ENCODE results near the gene NHEJ1. TPM values are rescaled to one million over a fixed set of nuclear protein-coding genes. Genes with fewer than 3 reads are reported as not detected.

The NHEJ1 gene
- polyA plus RNA-seq, 1 experiment = 24.1 TPM

GRCh38 chr2:219056176-219056895 is 104.3 kb downstream of the NHEJ1 start:
- DNase-seq (ENCODE audit: low read depth) = no peak
- H3K4me3 ChIP-seq (ENCODE audit: low read depth, low read length) = no peak overlapping the region
- no peak for TF ChIP-seq CTCF (IDR thresholded peaks at IDR 0.05; ENCODE audit: insufficient read depth, low read depth, low read length)
- peaks cover 48% of the 10 kb centered on the region for H3K27me3 ChIP-seq (ENCODE audit: control insufficient read depth, insufficient read depth, low read length)
- no peaks in the 10 kb centered on the region for H3K36me3 ChIP-seq (ENCODE audit: control insufficient read depth, insufficient read depth, low read length)
- ChIA-PET POLR2A (no interaction called here), CTCF (interaction anchor here (1.3 to 13.7 kb wide), 6 partner anchors 10 to 97 kb away, joined by 3 to 211 read pairs (median 84); partner anchors contain the start of gene NHEJ1)

GRCh38 chr2:219054956-219055903 is 105.4 kb downstream of the NHEJ1 start:
- no peak for DNase-seq (ENCODE audit: low read depth)
- peaks cover 44% of the 10 kb centered on the region for H3K27me3 ChIP-seq (ENCODE audit: control insufficient read depth, insufficient read depth, low read length)
- TF ChIP-seq CTCF (IDR thresholded peaks at IDR 0.05; ENCODE audit: insufficient read depth, low read depth, low read length) = no peak
- no peaks in the 10 kb centered on the region for H3K36me3 ChIP-seq (ENCODE audit: control insufficient read depth, insufficient read depth, low read length)
- H3K4me3 ChIP-seq (ENCODE audit: low read depth, low read length) = no peak overlapping the region
- ChIA-PET CTCF (interaction anchor here (1.1 to 13.7 kb wide), 6 partner anchors 9 to 98 kb away, joined by 4 to 211 read pairs (median 84); partner anchors contain the start of gene NHEJ1), POLR2A (no interaction called here)

DNA sequence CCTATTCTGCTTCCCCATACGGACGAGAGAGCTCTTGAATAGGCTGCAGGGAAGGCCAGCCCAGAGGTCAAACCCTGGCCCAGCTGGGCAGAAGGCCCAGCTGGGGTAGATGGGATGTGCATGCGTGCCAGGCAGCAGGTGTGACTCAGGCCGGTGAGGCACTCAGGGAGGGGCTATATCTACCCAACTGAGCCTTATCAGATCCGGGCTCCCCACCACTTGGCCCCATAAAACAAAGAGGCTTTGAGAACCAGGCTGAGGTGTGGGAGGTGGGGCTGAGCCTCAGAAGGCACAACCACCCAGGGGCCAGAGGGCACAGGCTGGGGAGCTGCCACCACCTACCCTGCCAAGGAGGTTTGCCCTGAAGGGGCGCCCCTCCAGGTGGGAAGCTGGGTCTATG is 111.3 kb downstream of the NHEJ1 start:
- ChIA-PET CTCF (interaction anchor here (1.3 to 2.3 kb wide), 3 partner anchors 9 to 105 kb away, joined by 6 to 13 read pairs (median 6); no protein-coding TSS in a partner anchor), POLR2A (no interaction called here)
- H3K4me3 ChIP-seq (ENCODE audit: low read depth, low read length) = no peak overlapping the region
- TF ChIP-seq CTCF (IDR thresholded peaks at IDR 0.05; ENCODE audit: insufficient read depth, low read depth, low read length) = no peak
- peaks cover 4% of the 10 kb centered on the region for H3K27me3 ChIP-seq (ENCODE audit: control insufficient read depth, insufficient read depth, low read length)
- no peaks in the 10 kb centered on the region for H3K36me3 ChIP-seq (ENCODE audit: control insufficient read depth, insufficient read depth, low read length)
- DNase-seq (ENCODE audit: low read depth) = no peak

DNA sequence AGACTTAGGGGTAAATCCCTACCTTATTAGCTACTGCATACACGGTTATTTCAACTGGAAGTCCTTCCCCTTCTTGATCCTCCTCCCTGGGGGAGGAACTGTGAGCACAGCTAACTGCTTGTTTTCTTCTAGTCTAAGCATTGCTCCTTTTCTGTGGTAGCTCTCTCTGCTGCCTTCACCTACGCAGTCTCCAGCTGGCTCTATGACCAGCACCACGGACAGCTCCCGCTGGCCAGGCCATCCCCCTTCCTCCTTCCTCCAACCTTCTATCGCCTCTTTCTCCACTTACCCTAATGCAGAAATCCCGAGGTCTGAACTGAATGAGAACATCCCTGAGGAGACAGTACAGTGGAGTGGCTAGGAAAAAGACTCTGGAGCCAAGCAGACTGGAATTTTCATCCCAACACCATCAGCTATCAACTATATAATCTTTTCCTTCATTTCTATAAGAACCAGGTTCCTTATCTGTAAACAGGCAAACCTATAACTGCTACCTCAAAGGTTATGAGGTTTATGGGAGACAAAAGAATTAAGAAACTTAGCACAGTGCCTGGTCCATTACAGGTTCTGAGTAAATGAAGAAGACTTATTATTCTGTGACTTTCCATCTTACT is 114.6 kb downstream of the NHEJ1 start:
- H3K36me3 ChIP-seq (ENCODE audit: control insufficient read depth, insufficient read depth, low read length) = no peaks in the 10 kb centered on the region
- no peak for DNase-seq (ENCODE audit: low read depth)
- no peak overlapping the region for H3K4me3 ChIP-seq (ENCODE audit: low read depth, low read length)
- CTCF ChIA-PET = interaction anchor here (1.1 to 2.7 kb wide), 7 partner anchors 8 to 102 kb away, joined by 3 to 16 read pairs (median 5); no protein-coding TSS in a partner anchor
- POLR2A ChIA-PET = no interaction called here
- no peak for TF ChIP-seq CTCF (IDR thresholded peaks at IDR 0.05; ENCODE audit: insufficient read depth, low read depth, low read length)
- H3K27me3 ChIP-seq (ENCODE audit: control insufficient read depth, insufficient read depth, low read length) = peaks cover 8% of the 10 kb centered on the region
